Measurements from ENCODE around the gene BCAS3.
"Not testable (repeated sequence)": the region's sequence is repeated elsewhere in the genome, so short reads cannot be mapped to it uniquely, and the experiment has no call there.

Gene BCAS3

GRCh38 chr17:60677308-60678117, at the start of gene BCAS3:
Gene BCAS3, plus strand, starts transcription at chr17:60677851.
- peak; percentile 95 for DNase-seq

- no peak for DNase-seq
Measured at GRCh38 chr17:60628252-60628889, 49.3 kb upstream of the BCAS3 start.

GRCh38 chr17:60629120-60629519, 48.5 kb upstream of the BCAS3 start:
- no peak for DNase-seq

DNA sequence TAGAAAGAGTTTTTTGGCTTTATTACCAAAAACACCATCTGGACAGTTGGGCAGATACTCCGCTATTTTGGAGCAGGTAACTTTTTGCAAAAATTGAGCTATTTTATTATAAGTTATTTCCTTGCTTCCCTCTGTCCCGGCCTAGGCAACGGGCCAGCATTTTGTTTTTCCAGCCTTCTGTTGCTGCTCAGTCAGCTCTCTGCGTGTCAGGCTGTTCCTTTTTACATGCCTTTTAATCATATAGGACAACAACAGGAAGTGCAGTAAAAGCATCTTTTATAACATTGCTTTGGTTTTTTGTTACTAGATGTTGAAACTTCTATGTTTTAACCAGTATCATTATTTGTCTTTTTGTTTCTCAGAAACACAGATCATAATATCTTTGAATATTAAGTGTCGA, 47.3 kb upstream of the BCAS3 start:
- no peak for DNase-seq

GRCh38 chr17:60631119-60631518, 46.5 kb upstream of the BCAS3 start:
- no peak for DNase-seq

DNA sequence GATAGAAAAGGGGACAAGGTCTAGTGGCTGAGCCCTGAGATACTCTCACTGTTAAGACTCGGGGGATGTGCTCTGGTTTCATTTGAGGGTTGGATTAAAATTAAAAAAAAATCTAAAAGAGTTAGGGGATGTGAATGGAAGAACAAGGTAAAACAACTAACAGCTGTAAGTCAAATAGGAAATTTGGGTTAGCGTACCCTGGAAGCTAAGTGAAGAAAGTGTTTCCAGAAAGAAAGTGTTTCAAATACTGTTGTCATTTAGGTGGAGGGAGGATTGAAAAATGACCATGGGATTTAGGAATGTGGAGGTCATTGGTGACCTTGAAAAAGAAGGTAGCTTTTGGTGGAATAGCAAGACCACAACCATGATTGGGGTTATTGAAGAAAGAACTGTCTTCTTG, 40.0 kb upstream of the BCAS3 start:
- no peak for DNase-seq

DNA sequence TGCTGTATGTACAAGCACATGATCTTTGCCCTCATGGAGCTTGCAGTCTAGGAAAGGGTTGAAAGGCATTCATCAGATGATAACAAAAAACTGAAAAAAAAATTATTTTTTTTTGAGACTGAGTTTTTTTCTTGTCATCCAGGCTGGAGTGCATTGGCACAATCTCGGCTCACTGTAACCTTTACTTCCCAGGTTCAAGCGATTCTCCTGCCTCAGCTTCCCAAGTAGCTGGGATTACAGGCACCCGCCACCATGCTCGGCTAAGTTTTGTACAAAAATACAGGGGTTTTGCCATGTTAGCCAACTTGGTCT, 38.7 kb upstream of the BCAS3 start:
- no peak for DNase-seq

DNA sequence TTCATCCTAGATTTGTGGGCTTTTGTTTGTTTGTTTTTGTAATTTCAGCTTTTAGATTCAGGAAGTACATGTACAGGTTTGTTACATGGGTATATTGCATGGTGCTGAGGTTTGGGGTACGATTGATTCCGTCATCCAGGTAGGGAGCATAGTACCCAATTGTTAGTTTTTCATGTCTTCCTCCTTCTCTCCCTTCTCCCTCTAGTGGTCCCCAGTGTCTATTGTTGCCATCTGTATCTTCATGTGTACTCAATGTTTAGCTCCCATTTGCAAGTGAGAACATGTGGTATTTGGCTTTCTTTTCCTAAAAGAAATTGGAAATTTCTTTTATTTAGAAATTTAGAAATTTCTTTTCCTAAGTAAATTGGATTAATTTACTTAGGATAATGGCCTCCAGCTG, 37.1 kb upstream of the BCAS3 start:
- DNase-seq: no peak

DNA sequence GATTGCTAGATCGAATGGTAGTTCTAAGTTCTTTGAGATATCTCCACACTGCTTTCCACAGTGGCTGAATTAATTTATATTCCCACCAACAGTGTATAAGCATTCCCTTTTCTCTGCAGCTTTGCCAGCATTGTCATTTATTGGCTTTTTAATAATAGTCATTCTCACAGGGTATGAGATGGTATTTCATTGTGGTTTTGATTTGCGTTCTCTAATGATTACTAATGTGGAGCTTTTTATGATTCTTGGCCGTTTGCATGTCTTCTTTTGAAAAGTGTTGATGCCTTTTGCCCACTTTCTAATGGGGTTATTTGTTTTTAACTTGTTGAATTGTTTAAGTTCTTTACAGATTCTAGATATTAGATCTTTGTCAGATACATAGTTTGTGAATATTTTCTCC, 36.5 kb upstream of the BCAS3 start:
- DNase-seq: no peak

- peak; percentile 73 for DNase-seq
Measured at GRCh38 chr17:60641810-60642220, 35.8 kb upstream of the BCAS3 start.

GRCh38 chr17:60645918-60646523, 31.6 kb upstream of the BCAS3 start:
- DNase-seq: peak; percentile 38

GRCh38 chr17:60646701-60647100, 30.9 kb upstream of the BCAS3 start:
- DNase-seq: no peak

DNA sequence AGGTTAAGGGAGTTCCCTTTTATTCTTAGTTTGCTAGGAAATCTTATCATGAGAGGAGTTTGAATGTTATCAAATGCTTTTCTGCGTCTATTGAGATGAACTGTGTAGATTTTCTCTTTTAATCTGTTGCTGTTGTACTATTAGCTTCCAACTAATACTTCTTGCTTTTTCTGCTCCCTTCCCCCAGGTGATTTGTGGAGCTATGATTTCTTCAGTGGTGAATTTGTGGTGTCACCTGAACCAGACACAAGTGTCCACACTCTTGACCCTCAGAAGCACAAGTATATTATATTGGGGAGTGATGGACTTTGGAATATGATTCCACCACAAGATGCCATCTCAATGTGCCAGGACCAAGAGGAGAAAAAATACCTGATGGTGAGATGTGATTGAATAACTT, 29.9 kb upstream of the BCAS3 start:
- no peak for DNase-seq

DNA sequence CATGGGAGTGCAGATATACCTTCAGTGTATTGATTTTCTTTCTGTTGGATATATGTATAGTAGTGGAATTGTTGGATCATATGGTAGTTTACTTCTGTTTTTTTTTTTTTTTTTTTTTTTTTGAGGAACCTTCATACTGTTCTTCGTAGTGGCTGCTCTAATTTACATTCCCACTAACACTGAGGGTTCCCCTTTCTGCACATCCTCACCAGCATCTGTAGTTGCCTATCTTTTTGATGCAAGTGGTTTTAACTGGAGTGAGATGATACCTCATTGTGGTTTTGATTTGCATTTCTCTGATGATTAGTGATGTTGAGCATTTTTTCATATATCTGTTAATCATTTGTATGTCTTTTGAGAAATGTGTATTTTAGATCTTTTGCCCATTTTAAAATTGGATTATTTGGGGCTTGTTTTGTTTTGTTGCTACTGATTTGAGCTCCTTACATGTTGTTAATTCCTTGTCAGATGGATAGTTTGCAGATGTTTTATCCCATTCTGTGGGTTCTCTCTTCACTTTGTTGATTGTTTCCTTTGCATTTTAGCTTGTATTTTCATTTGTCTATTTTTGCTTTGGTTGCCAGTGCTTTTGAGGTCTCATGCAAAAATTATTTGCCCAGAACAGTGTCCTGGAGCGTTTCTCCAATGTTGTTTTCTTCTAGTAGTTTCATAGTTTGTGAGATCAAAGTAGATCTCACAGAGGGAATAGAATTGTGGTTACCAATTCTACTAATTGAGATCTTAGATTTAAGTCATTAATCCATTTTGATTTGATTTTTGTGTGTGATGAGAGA, 25.0 kb upstream of the BCAS3 start:
- no peak for DNase-seq

DNA sequence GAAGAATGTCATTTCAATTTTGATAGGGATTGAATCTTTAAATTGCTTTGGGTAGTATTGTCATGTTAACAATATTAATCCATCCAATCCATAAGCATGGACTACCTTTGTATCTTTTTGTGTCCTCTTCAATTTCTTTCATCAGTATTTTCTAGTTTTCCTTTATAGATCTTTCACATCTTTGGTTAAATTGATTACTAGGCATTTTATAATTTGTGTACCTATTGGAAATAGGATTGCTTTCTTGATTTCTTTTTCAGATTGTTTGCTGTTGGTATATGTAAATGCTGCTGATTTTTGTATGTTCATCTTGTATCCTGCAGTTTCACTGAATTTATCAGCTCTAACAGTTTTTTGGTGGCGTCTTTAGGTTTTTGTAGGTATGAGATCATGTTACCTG, 24.1 kb upstream of the BCAS3 start:
- no peak for DNase-seq

DNA sequence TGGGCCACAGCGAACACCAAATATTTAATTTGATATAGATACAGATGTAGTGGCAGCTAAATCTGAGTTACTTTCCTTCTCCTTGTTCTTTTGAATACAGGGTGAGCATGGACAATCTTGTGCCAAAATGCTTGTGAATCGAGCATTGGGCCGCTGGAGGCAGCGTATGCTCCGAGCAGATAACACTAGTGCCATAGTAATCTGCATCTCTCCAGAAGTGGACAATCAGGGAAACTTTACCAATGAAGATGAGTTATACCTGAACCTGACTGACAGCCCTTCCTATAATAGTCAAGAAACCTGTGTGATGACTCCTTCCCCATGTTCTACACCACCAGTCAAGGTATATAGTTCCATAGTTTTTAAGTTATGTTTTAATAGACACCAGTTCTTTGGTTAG, 21.2 kb upstream of the BCAS3 start:
- DNase-seq: no peak

- no peak for DNase-seq
Measured at GRCh38 chr17:60659156-60659555, 18.5 kb upstream of the BCAS3 start.

DNA sequence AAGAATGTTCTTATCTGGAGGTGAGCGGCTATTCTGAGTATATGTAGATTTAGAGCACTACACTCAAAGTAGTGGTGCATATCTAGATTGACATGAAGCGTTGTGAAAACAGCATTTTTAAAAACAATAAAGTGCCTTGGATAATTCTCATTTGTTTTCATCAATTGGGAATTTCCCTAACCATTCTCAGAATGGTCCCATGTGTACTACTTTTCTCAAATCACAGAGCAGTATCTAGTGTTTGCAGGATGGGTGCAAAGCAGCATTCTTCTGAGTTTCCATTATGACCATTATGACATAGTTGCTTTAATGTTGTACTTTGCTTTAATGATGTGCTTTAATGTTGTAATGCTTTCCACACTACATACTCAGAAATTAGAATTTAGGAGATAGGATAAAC, 16.2 kb upstream of the BCAS3 start:
- no peak for DNase-seq

GRCh38 chr17:60664022-60664421, 13.6 kb upstream of the BCAS3 start:
- DNase-seq: no peak

- no peak for DNase-seq
Measured at GRCh38 chr17:60665602-60666001, 12.0 kb upstream of the BCAS3 start.

GRCh38 chr17:60668741-60669140, 8.9 kb upstream of the BCAS3 start:
- not testable (repeated sequence) for DNase-seq

DNA sequence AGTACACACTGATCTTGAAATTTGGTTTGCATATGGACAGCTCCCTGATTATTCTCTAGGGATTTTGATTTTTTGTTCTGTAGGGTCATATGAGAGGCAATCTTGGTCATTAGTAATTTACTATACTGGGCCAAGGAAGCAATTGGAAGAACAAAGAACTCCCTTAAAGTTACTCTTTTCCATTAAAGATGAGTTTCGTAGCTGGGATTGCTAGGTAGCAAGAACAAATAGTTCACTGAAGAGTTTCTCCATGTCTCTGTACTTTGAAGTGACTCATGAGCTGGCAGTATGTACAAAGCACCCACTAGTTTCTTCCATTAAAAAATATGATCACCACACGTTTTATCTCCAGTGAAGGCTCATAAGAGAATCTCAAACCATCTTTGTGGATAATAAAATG, 6.2 kb upstream of the BCAS3 start:
- DNase-seq: no peak

DNA sequence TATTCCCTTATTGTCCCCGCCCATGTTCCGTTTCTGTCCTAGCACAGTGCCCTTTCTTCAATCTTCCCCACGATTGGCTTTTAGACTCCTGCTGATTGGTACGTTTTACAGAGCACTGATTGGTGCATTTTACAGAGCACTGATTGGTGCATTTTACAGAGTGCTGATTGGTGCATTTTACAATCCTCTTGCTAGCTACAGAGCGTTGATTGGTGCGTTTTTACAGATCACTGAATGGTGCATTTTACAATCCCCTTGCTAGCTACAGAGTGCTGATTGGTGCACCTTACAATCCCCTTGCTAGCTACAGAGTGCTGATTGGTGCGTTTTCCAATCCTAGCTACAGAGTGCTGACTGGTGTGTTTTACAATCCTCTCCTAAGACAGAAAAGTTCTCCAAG, 3.0 kb upstream of the BCAS3 start:
- DNase-seq: not testable (repeated sequence)

DNA sequence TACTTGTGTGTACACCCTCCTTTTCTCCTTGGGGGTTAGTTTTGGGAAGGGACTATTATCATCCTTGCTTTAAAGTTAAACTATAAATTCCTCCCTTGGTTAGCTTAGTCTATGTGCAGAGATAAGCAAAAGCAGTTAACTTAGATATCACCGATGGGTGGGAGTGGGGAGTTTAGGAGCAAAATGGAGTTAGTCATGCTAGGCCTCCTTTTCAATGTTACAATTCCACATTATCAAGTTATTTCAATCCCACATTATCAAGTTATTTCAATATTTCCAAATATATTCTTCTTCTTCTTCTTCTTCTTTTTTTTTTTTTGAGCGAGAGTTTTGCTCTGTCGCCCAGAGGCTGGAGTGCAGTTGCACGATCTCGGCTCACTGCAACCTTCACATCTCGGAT, 1.7 kb upstream of the BCAS3 start:
- no peak for DNase-seq
